ENCODE data around the gene C6orf47. TPM values are rescaled to one million over a fixed set of nuclear protein-coding genes. Genes with fewer than 3 reads are reported as not detected.

C6orf47 gene
- total RNA-seq, 1 donor from 2014 or later = 19.0 TPM

GRCh38 chr6:31642798-31643570, 17.6 kb downstream of the C6orf47 start:
- Mint-ChIP-seq H3K4me3 (no peak overlapping the region), H3K4me1 (no peaks in the 10 kb centered on the region), H3K27me3 (ENCODE audit: low read depth) (no peaks in the 10 kb centered on the region), H3K36me3 (peaks cover 38% of the 10 kb centered on the region), H3K27ac (no peak overlapping the region), H3K9me3 (no peaks in the 10 kb centered on the region)
- no peak for TF ChIP-seq CTCF (IDR thresholded peaks at IDR 0.05; ENCODE audit: unreplicated experiment)
- DNase-seq (ENCODE audit: low spot score in 2 of 2, unreplicated experiment in 2 of 2) = no peak

GRCh38 chr6:31641370-31641769, 19.2 kb downstream of the C6orf47 start:
- TF ChIP-seq CTCF (IDR thresholded peaks at IDR 0.05; ENCODE audit: unreplicated experiment) = no peak

GRCh38 chr6:31640612-31641011, 20.0 kb downstream of the C6orf47 start:
- H3K27me3 Mint-ChIP-seq (ENCODE audit: low read depth) = no peaks in the 10 kb centered on the region
- H3K27ac Mint-ChIP-seq = no peak overlapping the region
- peaks cover 34% of the 10 kb centered on the region for H3K36me3 Mint-ChIP-seq
- TF ChIP-seq CTCF (IDR thresholded peaks at IDR 0.05; ENCODE audit: unreplicated experiment) = no peak
- no peaks in the 10 kb centered on the region for H3K9me3 Mint-ChIP-seq
- DNase-seq (ENCODE audit: low spot score in 2 of 2, unreplicated experiment in 2 of 2) = no peak
- no peaks in the 10 kb centered on the region for H3K4me1 Mint-ChIP-seq
- no peak overlapping the region for H3K4me3 Mint-ChIP-seq

More at GRCh38 chr6:31641370-31641769, 19.2 kb downstream of the C6orf47 start:
- no peaks in the 10 kb centered on the region for H3K9me3 Mint-ChIP-seq
- no peak overlapping the region for H3K27ac Mint-ChIP-seq
- no peak for DNase-seq (ENCODE audit: low spot score in 2 of 2, unreplicated experiment in 2 of 2)
- no peaks in the 10 kb centered on the region for H3K27me3 Mint-ChIP-seq (ENCODE audit: low read depth)
- no peak overlapping the region for H3K4me3 Mint-ChIP-seq
- H3K4me1 Mint-ChIP-seq = no peaks in the 10 kb centered on the region
- H3K36me3 Mint-ChIP-seq = peaks cover 33% of the 10 kb centered on the region

DNA sequence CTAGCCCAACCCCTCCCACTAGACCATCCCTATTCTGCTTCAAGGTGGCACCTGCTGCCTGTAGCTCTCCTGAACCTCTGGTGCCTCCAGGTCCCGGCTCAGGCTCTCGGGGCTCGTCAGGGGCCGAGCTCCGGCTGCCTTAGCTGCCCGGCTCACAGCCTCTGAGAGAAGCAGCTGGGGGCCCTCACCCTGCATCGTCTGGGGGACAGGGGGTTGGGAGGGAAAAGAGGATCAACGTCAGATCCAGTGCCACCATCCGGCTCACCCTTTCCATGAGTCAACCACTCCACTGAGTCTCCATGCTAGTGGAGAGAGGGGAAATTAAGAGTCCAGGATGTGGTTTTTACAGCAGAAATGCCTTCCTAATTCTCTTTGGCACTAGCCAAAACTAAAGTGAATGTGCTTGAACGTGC, 21.1 kb downstream of the C6orf47 start:
- no peaks in the 10 kb centered on the region for H3K4me1 Mint-ChIP-seq
- no peaks in the 10 kb centered on the region for H3K27me3 Mint-ChIP-seq (ENCODE audit: low read depth)
- no peak for DNase-seq (ENCODE audit: low spot score in 2 of 2, unreplicated experiment in 2 of 2)
- peaks cover 33% of the 10 kb centered on the region for H3K36me3 Mint-ChIP-seq
- no peak overlapping the region for H3K27ac Mint-ChIP-seq
- TF ChIP-seq CTCF (IDR thresholded peaks at IDR 0.05; ENCODE audit: unreplicated experiment) = no peak
- H3K9me3 Mint-ChIP-seq = no peaks in the 10 kb centered on the region
- H3K4me3 Mint-ChIP-seq = no peak overlapping the region

DNA sequence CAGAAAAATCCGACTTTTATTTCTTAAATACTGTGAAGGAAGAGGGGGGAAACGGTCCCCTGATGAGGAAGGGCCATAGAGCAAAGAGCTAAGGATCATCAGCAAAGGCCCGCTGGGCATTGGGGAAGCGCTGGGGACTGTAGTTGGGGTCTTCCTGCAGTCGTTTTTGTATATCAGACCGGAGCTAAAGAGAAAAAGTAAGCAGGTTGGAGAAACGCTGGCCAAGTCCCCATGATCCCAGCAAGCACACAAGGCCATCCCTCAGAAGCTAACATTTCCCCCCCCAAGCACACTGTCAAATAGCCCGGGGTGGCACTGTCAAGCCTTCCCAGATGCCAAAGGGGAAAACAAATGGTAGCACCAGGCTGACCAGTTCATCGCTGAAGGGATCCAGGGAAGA, 21.5 kb downstream of the C6orf47 start:
- peak overlapping the region; percentile 72 for H3K27ac Mint-ChIP-seq
- no peaks in the 10 kb centered on the region for H3K4me1 Mint-ChIP-seq
- no peak for TF ChIP-seq CTCF (IDR thresholded peaks at IDR 0.05; ENCODE audit: unreplicated experiment)
- DNase-seq (ENCODE audit: low spot score in 2 of 2, unreplicated experiment in 2 of 2) = no peak
- H3K36me3 Mint-ChIP-seq = peaks cover 35% of the 10 kb centered on the region
- H3K4me3 Mint-ChIP-seq = no peak overlapping the region
- H3K9me3 Mint-ChIP-seq = no peaks in the 10 kb centered on the region
- H3K27me3 Mint-ChIP-seq (ENCODE audit: low read depth) = no peaks in the 10 kb centered on the region
